ENCODE measurements around the gene ZNF92.

GRCh38 chr7:65449505-65449852, 75.8 kb downstream of the ZNF92 start:
- TF ChIP-seq MAX (IDR thresholded peaks at IDR 0.05; ENCODE audit: low read depth), result no peak
- TF ChIP-seq MXI1 (IDR thresholded peaks at IDR 0.05; ENCODE audit: low read depth, low read length), result no peak
